Upper lobe of left lung (tissue), 6 donors: ENCODE measurements around the gene SYNGAP1. TPM values are rescaled to one million over a fixed set of nuclear protein-coding genes. Genes with fewer than 3 reads are reported as not detected.

Experiments used
- ATAC-seq, 2 donors: fragments of 200-7000 bp; cut with Tn5 transposase; one replicate each; pipeline ENCODE4 v1.9.1; 2022; ENCODE audit warnings: mild to moderate bottlenecking in 2 of 2, moderate library complexity in 2 of 2; ENCODE audit not compliant: low FRiP score in 2 of 2
- DNase-seq, 2 donors: peaks; one replicate each; pipeline ENCODE4 v3.0.0-alpha.2; 2019 to 2020
- H3K27ac ChIP-seq, 4 donors: fragments of 200-600 bp; sonication (generic); one replicate each; pipeline ENCODE4 v1.5.1; 2016 to 2019
- H3K27me3 ChIP-seq, 4 donors: fragments of 200-600 bp; sonication (generic); one replicate each; pipeline ENCODE4 v1.5.1; 2017 to 2019
- H3K36me3 ChIP-seq, 4 donors: fragments of 200-600 bp; sonication (generic); one replicate each; pipeline ENCODE4 v1.5.1; 2016 to 2019
- H3K4me1 ChIP-seq, 4 donors: fragments of 200-600 bp; sonication (generic); one replicate each; pipeline ENCODE4 v1.5.1; 2018 to 2019
- H3K4me3 ChIP-seq, 4 donors: fragments of 200-600 bp; sonication (generic); one replicate each; pipeline ENCODE4 v1.5.1; 2017 to 2019; ENCODE audit warnings: mild to moderate bottlenecking in 2 of 4, moderate library complexity in 1 of 4
- H3K9me3 ChIP-seq, 4 donors: fragments of 200-600 bp; sonication (generic); one replicate each; pipeline ENCODE4 v1.5.1; 2018 to 2019
- EP300 ChIP-seq, 4 donors: sonication (generic); formaldehyde crosslinking; IDR thresholded peaks; one replicate each; pipeline ENCODE4 v1.5.1; 2017; ENCODE audit warnings: antibody characterized with exemption in 4 of 4, control low read depth in 2 of 4
- POLR2A ChIP-seq, 4 donors: fragments of 450-650 bp; IDR thresholded peaks; one replicate each; pipeline ENCODE4 v1.5.1; 2016 to 2017; ENCODE audit warnings: antibody characterized with exemption in 4 of 4, mild to moderate bottlenecking in 2 of 4
- POLR2AphosphoS5 ChIP-seq, 2 donors: sonication (generic); formaldehyde crosslinking; IDR thresholded peaks; one replicate each; pipeline ENCODE4 v1.5.1; 2017; ENCODE audit warnings: antibody characterized with exemption in 2 of 2
- WGBS, 2 donors: methylation state at CpG; one replicate each; pipeline ENCODE4 v1.1.5; 2017 to 2018; 5-methylcytosine and 5-hydroxymethylcytosine counted together
- small RNA-seq, 4 donors: library from RNA; depleted of rRNA; stranded (forward); fragments of <200 nt; gene quantifications; one replicate each; pipeline ENCODE3, GENCODE V24; 2016
- total RNA-seq, 6 donors: library from RNA; depleted of rRNA in 4 of 6; stranded (reverse); fragments of >200 nt in 4 of 6; gene quantifications; one replicate each; pipeline versions ENCODE4 v1.1.0 to v1.2.1, GENCODE V29; 2016 to 2021
- TF ChIP-seq, protein P1 (sequence below), 6 experiments: fragments of 450-650 bp in 4 of 6; fragments of 200-600 bp in 2 of 6; sonication (generic) in 2 of 6; IDR thresholded peaks; one replicate each; pipeline ENCODE4 v1.5.1; 2016 to 2019; ENCODE audit warnings: antibody characterized with exemption in 6 of 6
- donor health status: DM: no; HTN: no; CAD: no; lungs with moderate emphysema.
- donor health status: DM: no; HTN: yes; CAD: no; lungs with severe emphysema.

SYNGAP1 gene
- total RNA-seq, 6 donors from 2014 or later = 8.2 to 57.6 (median 19.5) TPM

DNA sequence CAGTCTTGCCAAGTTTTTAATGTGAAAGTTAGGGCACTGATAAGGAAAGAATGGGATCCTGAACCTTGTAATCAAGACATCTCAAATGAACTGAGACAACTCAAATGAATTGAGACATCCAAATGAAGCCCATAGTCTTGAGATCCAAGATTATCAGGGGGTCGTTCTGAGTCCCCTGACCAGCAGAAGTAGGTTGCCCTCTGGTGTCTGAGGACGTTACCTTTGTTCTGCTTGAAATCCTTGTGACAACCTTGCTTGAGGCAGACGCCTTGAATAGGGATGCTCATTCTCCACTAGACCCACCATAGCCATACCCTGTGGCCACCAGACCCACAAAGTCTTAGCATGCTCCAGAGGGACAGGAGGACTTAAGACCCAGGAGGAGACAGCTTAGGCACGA lies 72.2 kb downstream of the SYNGAP1 start:
- no peaks in the 10 kb centered on the region for H3K27me3 ChIP-seq
- H3K4me1 ChIP-seq = no peaks in the 10 kb centered on the region
- H3K36me3 ChIP-seq = no peaks in the 10 kb centered on the region
- H3K9me3 ChIP-seq = no peaks in the 10 kb centered on the region
- no peak overlapping the region for H3K4me3 ChIP-seq
- no peak for DNase-seq
- no peak for ATAC-seq
- TF ChIP-seq EP300 (IDR thresholded peaks at IDR 0.05) = no peak
- 43 to 44% methylated on average over 4 of the region's 4 CpGs for WGBS, 2 donors
- no peak overlapping the region for H3K27ac ChIP-seq

DNA sequence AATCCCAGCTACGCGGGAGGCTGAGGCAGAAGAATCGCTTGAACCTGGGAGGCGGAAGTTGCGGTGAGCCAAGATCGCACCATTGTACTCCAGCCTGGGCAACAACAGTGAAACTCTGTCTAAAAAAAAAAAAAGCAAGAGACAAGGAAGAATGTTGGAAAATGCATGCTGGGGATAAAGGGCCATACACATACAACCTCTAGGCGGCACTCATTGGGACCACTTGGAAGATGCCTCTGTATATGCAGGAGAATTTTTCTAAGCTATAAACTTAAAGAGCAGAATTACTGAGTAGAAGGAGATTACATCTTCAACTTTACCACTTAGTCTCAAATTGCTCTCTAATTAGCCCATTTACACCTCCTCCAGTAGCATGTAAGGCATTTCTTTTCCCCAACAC lies 77.3 kb downstream of the SYNGAP1 start:
- ATAC-seq (no peak), DNase-seq (no peak)
- no peaks in the 10 kb centered on the region for H3K36me3 ChIP-seq
- no peaks in the 10 kb centered on the region for H3K9me3 ChIP-seq
- H3K4me3 ChIP-seq = no peak overlapping the region
- no peaks in the 10 kb centered on the region for H3K27me3 ChIP-seq
- 91 to 97% methylated on average over 7 of the region's 7 CpGs for WGBS, 2 donors
- TF ChIP-seq POLR2A (IDR thresholded peaks at IDR 0.05) = no peak
- TF ChIP-seq POLR2AphosphoS5 (IDR thresholded peaks at IDR 0.05) = no peak
- no peak for TF ChIP-seq EP300 (IDR thresholded peaks at IDR 0.05)
- H3K27ac ChIP-seq = no peak overlapping the region
- no peaks in the 10 kb centered on the region for H3K4me1 ChIP-seq

DNA sequence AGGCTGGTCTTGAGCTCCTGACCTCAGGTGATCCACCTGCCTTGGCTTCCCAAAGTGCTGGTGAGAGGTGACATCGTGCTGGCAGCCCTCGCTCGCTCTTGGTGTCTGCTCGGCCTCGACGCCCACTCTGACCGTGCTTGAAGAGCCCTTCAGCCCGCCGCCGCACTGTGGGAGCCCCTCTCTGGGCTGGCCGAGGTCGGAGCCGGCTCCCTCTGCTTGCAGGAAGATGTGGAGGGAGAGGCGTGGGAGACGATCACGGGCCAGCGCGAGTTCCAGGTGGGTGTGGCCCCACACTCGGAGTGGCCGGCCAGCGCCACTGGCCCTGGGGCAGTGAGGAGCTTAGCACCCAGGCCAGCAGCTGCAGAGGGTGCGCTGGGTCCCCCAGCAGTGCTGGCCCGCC lies 82.6 kb downstream of the SYNGAP1 start:
- Histone ChIP-seq H3K4me3 (no peak overlapping the region), H3K27ac (no peak overlapping the region), H3K9me3 (no peaks in the 10 kb centered on the region), H3K36me3 (no peaks in the 10 kb centered on the region), H3K27me3 (no peaks in the 10 kb centered on the region), H3K4me1 (no peaks in the 10 kb centered on the region)
- ATAC-seq = no peak
- DNase-seq = peak in 1 of 2 donors; percentile 71
- TF ChIP-seq POLR2AphosphoS5 (IDR thresholded peaks at IDR 0.05) (no peak), POLR2A (IDR thresholded peaks at IDR 0.05) (no peak), EP300 (IDR thresholded peaks at IDR 0.05) (no peak)
- TF ChIP-seq, protein P1, sequence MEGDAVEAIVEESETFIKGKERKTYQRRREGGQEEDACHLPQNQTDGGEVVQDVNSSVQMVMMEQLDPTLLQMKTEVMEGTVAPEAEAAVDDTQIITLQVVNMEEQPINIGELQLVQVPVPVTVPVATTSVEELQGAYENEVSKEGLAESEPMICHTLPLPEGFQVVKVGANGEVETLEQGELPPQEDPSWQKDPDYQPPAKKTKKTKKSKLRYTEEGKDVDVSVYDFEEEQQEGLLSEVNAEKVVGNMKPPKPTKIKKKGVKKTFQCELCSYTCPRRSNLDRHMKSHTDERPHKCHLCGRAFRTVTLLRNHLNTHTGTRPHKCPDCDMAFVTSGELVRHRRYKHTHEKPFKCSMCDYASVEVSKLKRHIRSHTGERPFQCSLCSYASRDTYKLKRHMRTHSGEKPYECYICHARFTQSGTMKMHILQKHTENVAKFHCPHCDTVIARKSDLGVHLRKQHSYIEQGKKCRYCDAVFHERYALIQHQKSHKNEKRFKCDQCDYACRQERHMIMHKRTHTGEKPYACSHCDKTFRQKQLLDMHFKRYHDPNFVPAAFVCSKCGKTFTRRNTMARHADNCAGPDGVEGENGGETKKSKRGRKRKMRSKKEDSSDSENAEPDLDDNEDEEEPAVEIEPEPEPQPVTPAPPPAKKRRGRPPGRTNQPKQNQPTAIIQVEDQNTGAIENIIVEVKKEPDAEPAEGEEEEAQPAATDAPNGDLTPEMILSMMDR (IDR thresholded peaks at IDR 0.05) = no peak
- 86 to 89% methylated on average over 21 to 23 of the region's 23 CpGs for WGBS, 2 donors

DNA sequence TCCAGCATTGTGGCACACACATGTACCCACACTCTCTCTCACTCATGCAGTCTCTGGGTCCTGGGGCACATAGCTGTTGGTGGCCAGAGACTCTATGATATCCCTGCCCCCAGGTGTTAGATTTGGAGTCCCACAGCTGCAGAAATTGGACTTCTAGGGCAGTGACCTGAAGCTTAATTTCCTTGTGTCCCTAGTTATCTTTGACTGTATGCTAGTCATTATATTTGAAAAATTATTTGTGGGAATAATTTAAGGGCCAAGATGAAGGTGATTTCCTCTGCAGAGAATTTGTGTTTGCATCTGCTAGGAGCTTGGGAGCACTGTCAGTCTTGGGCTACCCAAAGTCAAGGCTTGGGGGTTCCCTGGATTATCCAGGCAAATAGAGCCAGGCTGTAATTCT lies 84.6 kb downstream of the SYNGAP1 start:
- no peak for TF ChIP-seq POLR2AphosphoS5 (IDR thresholded peaks at IDR 0.05)
- no peak for TF ChIP-seq EP300 (IDR thresholded peaks at IDR 0.05)
- TF ChIP-seq, protein P1 (IDR thresholded peaks at IDR 0.05) = no peak
- no peak for TF ChIP-seq POLR2A (IDR thresholded peaks at IDR 0.05)
- no peaks in the 10 kb centered on the region for H3K27me3 ChIP-seq

More for the DNA sequence above, 84.6 kb downstream of the SYNGAP1 start:
- ATAC-seq = no peak
- Histone ChIP-seq H3K4me3 (no peak overlapping the region), H3K36me3 (no peaks in the 10 kb centered on the region), H3K27ac (no peak overlapping the region), H3K9me3 (no peaks in the 10 kb centered on the region), H3K4me1 (peaks cover 0 to 11% (median 6%) of the 10 kb centered on the region in 4 donors)
- DNase-seq = no peak

Small RNA genes within 50 kb of the gene (small RNA-seq; reads per million reads assigned to genes)
- gene RPL35AP4 = 0 reads per million in 4 donors
- 0 reads per million in 4 donors for gene ZBTB9

Other genes starting within 250 kb of the SYNGAP1 start
- 1 to 10 TPM in 2 of 6 donors, under 1 TPM in 4; 0.20 to 2.1 (median 0.74) TPM for gene COL11A2, start 227.6 kb upstream of the SYNGAP1 start, total RNA-seq
- gene RXRB, start 219.4 kb upstream of the SYNGAP1 start, total RNA-seq = 10 to 100 TPM; 19.3 to 67.1 (median 48.4) TPM
- gene SLC39A7, start 219.2 kb upstream of the SYNGAP1 start, total RNA-seq = 100 to 1,000 TPM in 2 of 6 donors, 10 to 100 TPM in 4; 37.7 to 104 (median 86.7) TPM
- gene HSD17B8, start 215.4 kb upstream of the SYNGAP1 start, total RNA-seq = 10 to 100 TPM in 5 of 6 donors, 1 to 10 TPM in 1; 8.2 to 39.3 (median 28.7) TPM
- 10 to 100 TPM; 17.9 to 50.6 (median 40.4) TPM for gene RING1, start 211.6 kb upstream of the SYNGAP1 start, total RNA-seq
- 100 to 1,000 TPM in 1 of 6 donors, 10 to 100 TPM in 5; 30.1 to 170 (median 45.8) TPM for gene VPS52, start 148.2 kb upstream of the SYNGAP1 start, total RNA-seq
- gene RPS18, start 148.0 kb upstream of the SYNGAP1 start, total RNA-seq = 1,000 to 10,000 TPM in 4 of 6 donors, 100 to 1,000 TPM in 2; 535 to 2,038 (median 1,627) TPM
- 10 to 100 TPM; 20.1 to 29.7 (median 23.2) TPM for gene B3GALT4, start 142.9 kb upstream of the SYNGAP1 start, total RNA-seq
- 10 to 100 TPM; 21.1 to 50.3 (median 41.7) TPM for gene WDR46, start 130.8 kb upstream of the SYNGAP1 start, total RNA-seq
- gene PFDN6, start 130.5 kb upstream of the SYNGAP1 start, total RNA-seq = 10 to 100 TPM; 13.8 to 42.9 (median 30.7) TPM
- gene RGL2, start 121.1 kb upstream of the SYNGAP1 start, total RNA-seq = 100 to 1,000 TPM in 2 of 6 donors, 10 to 100 TPM in 4; 56.5 to 149 (median 77.9) TPM
- gene TAPBP, start 106.0 kb upstream of the SYNGAP1 start, total RNA-seq = 100 to 1,000 TPM; 131 to 310 (median 221) TPM
- gene ZBTB22, start 102.3 kb upstream of the SYNGAP1 start, total RNA-seq = 10 to 100 TPM; 24.2 to 32.5 (median 28.2) TPM
- 10 to 100 TPM; 29.3 to 57.6 (median 43.5) TPM for gene DAXX, start 97.1 kb upstream of the SYNGAP1 start, total RNA-seq
- 10 to 100 TPM in 1 of 6 donors, 1 to 10 TPM in 5; 1.2 to 11.8 (median 4.4) TPM for gene KIFC1, start 28.2 kb upstream of the SYNGAP1 start, total RNA-seq
- 100 to 1,000 TPM in 1 of 6 donors, 10 to 100 TPM in 5; 61.7 to 150 (median 65.5) TPM for gene PHF1, start 9.1 kb upstream of the SYNGAP1 start, total RNA-seq
- 100 to 1,000 TPM in 4 of 6 donors, 10 to 100 TPM in 2; 53.4 to 171 (median 112) TPM for gene CUTA, start 2.0 kb upstream of the SYNGAP1 start, total RNA-seq
- 1 to 10 TPM; 3.2 to 8.7 (median 6.1) TPM for gene ZBTB9, start 34.5 kb downstream of the SYNGAP1 start, total RNA-seq
- 10 to 100 TPM in 5 of 6 donors, 1 to 10 TPM in 1; 9.2 to 23.5 (median 13.7) TPM for gene BAK1, start 160.2 kb downstream of the SYNGAP1 start, total RNA-seq
- 100 to 1,000 TPM in 5 of 6 donors, 10 to 100 TPM in 1; 95.6 to 179 (median 137) TPM for gene ITPR3, start 201.3 kb downstream of the SYNGAP1 start, total RNA-seq